Urinary bladder (tissue), 4 donors: ENCODE measurements around the gene ARL6. TPM values are rescaled to one million over a fixed set of nuclear protein-coding genes. Genes with fewer than 3 reads are reported as not detected.
A peak's percentile ranks its signal among the peaks of the same experiment; 100 is the strongest.

ENCODE experiments used
- DNase-seq: peaks from one replicate; pipeline ENCODE4 v3.0.0-alpha.2; 2015; ENCODE audit errors: extremely low spot score
- H3K27ac ChIP-seq: one replicate; pipeline ENCODE4 v1.5.1; 2013; ENCODE audit warnings: low read depth, mild to moderate bottlenecking, moderate library complexity
- H3K36me3 ChIP-seq: one replicate; pipeline ENCODE4 v1.6.1; 2013; ENCODE audit warnings: mild to moderate bottlenecking, moderate library complexity; ENCODE audit not compliant: insufficient read depth
- H3K4me1 ChIP-seq: one replicate; pipeline ENCODE4 v1.6.1; 2013; ENCODE audit warnings: mild to moderate bottlenecking, moderate library complexity; ENCODE audit not compliant: insufficient read depth
- H3K4me3 ChIP-seq: one replicate; pipeline ENCODE4 v1.5.1; 2013; ENCODE audit warnings: low read depth, low read length
- WGBS: extraction: QIAGEN DNeasy Blood & Tissue Kit; methylation state at CpG from one replicate; pipeline ENCODE4 v1.1.7; 2013; 5-methylcytosine and 5-hydroxymethylcytosine counted together
- polyA plus RNA-seq: library from polyadenylated mRNA; stranded (reverse); fragments of 200-250 nt; gene quantifications from one replicate; pipeline ENCODE4 v1.2.3, GENCODE V29; 2013
- total RNA-seq: library from RNA; depleted of rRNA; stranded (reverse); fragments of >200 nt; gene quantifications from one replicate; pipeline ENCODE4 v1.2.3, GENCODE V29; 2014
- donor health status: healthy with polysubstance abuse.
- donor health status: healthy.

ARL6 gene, protein sequence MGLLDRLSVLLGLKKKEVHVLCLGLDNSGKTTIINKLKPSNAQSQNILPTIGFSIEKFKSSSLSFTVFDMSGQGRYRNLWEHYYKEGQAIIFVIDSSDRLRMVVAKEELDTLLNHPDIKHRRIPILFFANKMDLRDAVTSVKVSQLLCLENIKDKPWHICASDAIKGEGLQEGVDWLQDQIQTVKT
- total RNA-seq (26.8 TPM), polyA plus RNA-seq (5.1 TPM)

DNA sequence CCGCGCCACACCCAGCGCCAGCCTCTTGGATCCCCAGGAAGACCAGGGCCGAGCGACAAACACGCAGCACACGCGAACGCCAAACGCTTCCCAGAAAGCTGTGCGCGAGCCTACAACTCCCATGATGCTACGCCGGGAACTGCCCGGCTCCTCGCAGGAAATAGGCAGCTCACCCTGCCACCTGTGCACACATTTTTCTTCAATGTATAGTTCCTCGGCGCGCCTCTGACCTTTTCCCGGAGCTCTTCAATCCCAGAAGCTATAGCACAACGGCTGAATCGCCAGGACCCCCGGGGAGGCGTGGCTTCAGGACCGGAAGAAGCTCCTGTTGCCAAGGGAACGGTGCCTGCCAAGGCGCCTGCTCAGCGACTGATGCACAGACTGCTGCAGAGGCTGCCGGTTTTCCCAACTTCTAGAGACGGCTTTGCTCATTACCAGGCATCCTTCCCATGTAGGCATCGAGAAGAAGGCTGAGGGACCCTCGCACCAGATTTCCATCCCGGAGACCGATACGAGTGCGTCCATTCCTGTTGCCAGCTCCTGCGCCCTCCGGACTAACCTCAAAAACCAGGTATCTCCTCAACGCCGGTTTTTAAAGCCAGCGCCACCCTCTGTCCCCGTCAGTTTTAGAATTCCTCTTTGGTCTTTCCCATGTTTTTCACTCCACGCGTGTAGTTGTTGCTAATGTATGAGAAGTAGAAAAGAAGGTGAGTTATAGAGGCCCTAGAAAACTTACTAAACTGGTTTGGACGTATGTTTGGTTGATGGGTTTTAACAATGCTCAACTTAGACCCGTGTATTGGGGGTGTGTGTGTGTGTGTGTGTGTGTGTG lies at the start of gene ARL6:
Gene ARL6 (plus strand): TSS at position 352 of the 832 bp plus-strand sequence. CDS start 3,350 bp downstream, outside the sequence.
- DNase-seq: peak; percentile 77
- Histone ChIP-seq H3K36me3 (no peaks in the 10 kb centered on the region), H3K27ac (peak within 1 kb of the TSS; percentile 71), H3K4me3 (peak within 1 kb of the TSS; percentile 83), H3K4me1 (no peaks in the 10 kb centered on the region)
- under 1% methylated on average over 46 of the region's 46 CpGs for WGBS

DNA sequence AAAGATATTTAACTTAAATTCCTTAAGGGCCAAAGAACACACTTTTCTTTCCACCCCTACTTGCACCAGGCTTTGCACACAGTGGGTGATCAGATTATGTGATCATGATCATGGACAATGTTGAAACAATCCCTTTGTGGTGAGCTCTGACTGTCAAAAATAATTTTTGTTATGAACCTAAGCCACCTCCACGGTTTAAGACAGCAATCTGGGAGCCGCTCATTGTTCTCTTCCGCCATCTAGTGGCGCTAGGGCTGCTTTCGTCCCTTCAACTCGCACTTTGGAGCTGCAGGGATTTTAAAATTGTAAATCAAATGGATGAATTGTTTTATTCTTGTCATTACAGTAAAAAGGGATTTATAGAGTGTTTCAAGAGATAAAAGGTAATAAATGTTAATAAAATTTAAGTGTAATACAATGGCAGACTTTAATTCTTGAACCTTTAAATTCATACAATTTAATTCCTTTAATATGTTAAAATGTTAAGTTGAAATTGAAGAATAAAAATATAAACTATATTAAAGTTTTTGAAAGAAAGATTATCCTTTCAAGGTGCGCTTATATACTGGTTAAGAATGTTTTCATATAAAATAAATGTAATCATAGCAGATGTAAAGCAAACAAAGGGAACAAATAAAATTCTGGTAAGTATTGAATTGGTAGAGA lies 45.3 kb upstream of the ARL6 start:
- Histone ChIP-seq H3K4me3 (no peak overlapping the region), H3K36me3 (no peaks in the 10 kb centered on the region), H3K27ac (no peak overlapping the region), H3K4me1 (no peaks in the 10 kb centered on the region)
- DNase-seq: peak; percentile 60
- WGBS: 4% methylated on average over 7 of the region's 7 CpGs

DNA sequence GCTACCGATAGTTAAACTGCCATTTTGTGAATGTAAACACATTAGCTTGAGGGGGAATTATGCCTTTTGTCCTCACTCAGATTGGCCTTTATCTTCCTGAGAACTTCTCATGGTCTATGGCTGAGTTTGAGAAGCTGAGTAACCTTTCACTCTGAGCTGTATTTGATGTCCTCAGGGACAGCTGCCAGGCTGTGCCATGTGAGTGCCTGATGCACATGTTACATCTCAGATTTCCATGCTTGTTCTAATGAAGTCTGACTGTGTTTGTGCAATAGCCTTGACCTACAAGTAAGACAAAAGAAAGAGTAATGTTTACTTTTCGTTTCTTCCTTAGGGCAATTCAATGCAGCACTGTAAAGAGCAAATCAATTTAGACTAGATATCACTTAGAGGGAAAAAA lies 44.1 kb upstream of the ARL6 start:
- WGBS: 66% methylated on average over 2 of the region's 2 CpGs
- Histone ChIP-seq H3K4me3 (no peak overlapping the region), H3K27ac (no peak overlapping the region), H3K4me1 (no peaks in the 10 kb centered on the region), H3K36me3 (no peaks in the 10 kb centered on the region)
- no peak for DNase-seq

DNA sequence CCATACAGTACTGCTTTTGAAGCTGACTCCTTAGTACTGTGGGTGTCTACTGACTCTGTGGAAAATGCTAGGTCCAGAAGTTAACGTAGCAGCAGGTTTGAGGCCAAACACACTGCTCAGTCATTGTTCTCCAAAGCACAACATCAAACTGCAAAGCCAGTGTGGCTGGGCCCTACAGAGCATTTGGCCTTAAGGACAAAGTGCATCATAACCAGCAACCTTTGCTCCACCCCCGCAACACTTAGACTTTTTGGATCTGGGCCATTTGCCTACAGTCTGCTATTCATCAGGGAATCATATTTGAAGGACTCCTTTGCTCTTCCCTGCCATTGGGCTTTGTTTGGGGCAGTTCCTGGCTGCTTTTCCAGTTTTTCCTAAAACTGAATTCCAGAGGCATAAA lies 43.1 kb upstream of the ARL6 start:
- H3K4me3 ChIP-seq: no peak overlapping the region
- 83% methylated on average over 2 of the region's 2 CpGs for WGBS
- no peak for DNase-seq

DNA sequence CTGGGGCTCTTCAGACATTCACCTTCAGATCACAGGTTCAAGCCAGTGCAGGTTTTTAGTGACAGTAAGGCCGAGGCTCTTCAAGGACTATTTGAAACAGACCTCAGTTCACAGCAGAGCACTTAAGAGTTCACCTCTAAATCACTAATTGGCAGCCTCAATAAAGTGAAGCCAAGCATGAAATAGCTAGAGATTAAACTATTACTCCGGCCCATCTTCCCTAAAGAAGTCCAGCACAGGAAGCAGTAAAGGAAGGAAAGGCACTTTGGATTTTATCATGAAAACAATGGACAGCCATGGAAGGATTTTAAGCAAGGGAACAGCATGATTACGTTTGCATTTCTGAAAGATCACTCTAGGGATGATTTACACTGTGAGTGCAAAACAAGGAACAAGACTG lies 27.6 kb upstream of the ARL6 start:
- no peaks in the 10 kb centered on the region for H3K4me1 ChIP-seq
- 40% methylated on average over 3 of the region's 3 CpGs for WGBS
- H3K27ac ChIP-seq: no peak overlapping the region
- H3K36me3 ChIP-seq: no peaks in the 10 kb centered on the region
- H3K4me3 ChIP-seq: no peak overlapping the region
- no peak for DNase-seq

More for the DNA sequence above, 43.1 kb upstream of the ARL6 start:
- Histone ChIP-seq H3K27ac (no peak overlapping the region), H3K4me1 (no peaks in the 10 kb centered on the region), H3K36me3 (no peaks in the 10 kb centered on the region)

DNA sequence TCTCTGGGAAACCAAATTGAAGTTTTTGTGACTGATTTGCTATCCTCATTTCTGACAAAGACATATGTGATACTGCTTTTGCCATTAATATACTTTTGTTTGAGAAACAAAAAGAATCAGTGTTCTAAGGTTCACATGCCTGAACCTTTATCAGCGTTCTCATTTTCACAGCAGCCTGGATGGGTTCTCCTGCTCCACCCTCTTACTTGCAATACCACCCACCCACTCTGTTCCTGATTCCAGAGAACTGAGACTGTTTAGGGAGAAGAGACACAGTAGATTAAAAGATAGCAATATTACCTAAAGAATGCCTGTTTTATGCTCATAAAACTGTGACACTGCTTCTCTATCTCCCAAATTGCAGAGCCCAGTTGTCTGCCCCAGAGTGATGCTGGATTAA lies 25.8 kb upstream of the ARL6 start:
- no peak for DNase-seq
- Histone ChIP-seq H3K36me3 (no peaks in the 10 kb centered on the region), H3K27ac (no peak overlapping the region), H3K4me1 (no peaks in the 10 kb centered on the region), H3K4me3 (no peak overlapping the region)
- 38% methylated on average over 1 of the region's 1 CpG for WGBS

DNA sequence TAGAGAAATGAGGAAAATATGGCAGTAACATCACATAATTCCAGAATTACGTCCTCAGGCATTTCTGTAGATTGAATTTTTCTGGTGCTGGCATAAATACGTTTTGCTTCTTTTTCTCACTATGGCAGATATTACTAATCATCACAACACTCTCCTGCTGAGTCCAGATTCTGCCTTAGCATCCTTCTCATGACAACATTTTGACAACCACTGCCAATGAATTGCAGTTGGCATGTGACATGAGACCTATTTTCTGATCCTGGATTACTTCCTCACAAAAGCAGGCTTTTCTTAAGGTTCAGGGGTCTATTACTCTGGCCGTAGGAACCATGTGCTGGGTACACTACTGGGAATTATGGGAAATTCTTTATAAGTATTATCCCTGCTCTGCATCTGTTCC lies 22.5 kb upstream of the ARL6 start:
- H3K36me3 ChIP-seq: no peaks in the 10 kb centered on the region
- H3K27ac ChIP-seq: no peak overlapping the region
- WGBS: 88% methylated on average over 3 of the region's 3 CpGs
- no peak for DNase-seq
- H3K4me3 ChIP-seq: no peak overlapping the region
- H3K4me1 ChIP-seq: no peaks in the 10 kb centered on the region

DNA sequence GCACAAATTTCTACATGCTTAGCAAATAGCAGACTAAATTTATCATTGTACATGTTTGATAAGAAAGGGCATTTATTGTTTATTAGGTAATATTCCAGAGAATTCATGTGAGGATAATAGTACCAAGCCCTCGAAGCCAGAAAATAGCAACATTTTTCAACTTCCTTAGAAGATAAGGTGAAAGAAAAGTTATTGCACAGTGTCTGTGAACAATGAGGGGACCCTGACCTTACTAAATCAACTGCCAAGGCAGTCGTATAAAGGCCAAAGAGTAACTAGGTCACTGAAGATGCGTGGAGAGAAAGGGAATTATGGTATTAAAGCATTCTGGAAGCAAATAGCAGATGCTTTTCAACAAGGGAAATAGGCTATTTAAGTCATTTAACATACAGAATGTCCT lies 20.3 kb upstream of the ARL6 start:
- H3K36me3 ChIP-seq: no peaks in the 10 kb centered on the region
- no peak for DNase-seq
- H3K4me3 ChIP-seq: no peak overlapping the region
- H3K4me1 ChIP-seq: no peaks in the 10 kb centered on the region
- no peak overlapping the region for H3K27ac ChIP-seq
- 46% methylated on average over 3 of the region's 3 CpGs for WGBS

DNA sequence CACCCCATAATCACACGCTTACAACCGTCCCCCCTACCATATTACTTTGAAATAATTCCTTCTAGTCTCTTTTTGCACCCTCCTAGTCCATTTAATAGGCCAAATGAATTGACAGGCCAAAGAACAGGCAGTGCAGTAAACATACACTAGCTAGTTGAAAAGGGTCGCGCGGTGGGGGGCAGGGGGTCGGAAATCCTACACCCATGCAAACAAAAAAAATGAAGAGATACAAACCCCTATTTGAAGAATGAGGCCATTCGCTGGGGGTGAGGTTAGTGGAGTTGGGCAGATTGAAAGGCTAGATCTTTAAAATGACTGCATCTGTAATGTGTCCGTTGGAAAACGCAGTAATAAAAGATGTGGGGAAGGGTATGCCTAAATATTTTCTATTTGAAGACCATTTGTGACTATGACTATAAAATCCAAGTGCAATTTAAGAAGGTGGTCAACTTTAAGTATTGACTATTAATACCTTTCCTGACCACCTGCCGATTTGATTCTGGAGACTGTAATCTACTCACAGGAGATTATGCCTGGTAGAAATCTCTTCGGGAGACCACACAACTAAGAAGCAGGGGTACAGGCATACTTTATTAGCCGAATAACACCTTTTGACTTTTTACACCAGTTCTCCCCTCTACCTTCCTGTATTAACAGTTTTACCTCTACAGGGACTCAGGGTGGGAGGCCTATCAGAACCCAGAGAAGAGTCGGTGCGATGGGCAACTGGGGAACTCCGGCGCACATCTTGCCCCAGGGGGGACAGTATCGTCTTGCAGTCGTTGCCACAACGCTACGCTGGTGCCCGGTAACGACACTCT lies 762 bp upstream of the ARL6 start:
- Histone ChIP-seq H3K36me3 (no peaks in the 10 kb centered on the region), H3K4me3 (peak overlapping the region; percentile 83), H3K27ac (peak overlapping the region; percentile 71), H3K4me1 (no peaks in the 10 kb centered on the region)
- WGBS: 16% methylated on average over 22 of the region's 22 CpGs
- peak; percentile 39 for DNase-seq

DNA sequence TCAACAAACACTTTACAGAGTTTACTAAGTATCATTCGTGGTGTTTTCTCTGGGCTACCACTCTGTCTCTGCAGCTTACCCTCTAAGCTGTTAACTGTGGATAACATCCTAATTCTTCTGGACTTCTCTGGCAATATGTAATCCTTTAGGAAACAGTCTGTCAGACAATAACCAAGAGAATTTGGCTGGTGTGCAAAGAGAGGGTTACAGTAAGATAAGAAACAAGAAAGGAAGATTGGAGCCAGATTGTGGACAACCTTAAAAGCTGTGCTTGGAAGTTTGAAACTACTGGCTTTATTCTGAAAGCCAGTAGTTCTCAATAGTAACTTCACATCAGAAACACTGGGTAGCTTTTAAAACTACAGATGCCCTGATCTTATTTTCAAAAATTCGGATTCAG lies 778 bp downstream of the ARL6 start:
- no peaks in the 10 kb centered on the region for H3K4me1 ChIP-seq
- no peaks in the 10 kb centered on the region for H3K36me3 ChIP-seq
- H3K27ac ChIP-seq: no peak overlapping the region
- peak overlapping the region; percentile 5 for H3K4me3 ChIP-seq
- DNase-seq: no peak
- 14% methylated on average over 2 of the region's 2 CpGs for WGBS

DNA sequence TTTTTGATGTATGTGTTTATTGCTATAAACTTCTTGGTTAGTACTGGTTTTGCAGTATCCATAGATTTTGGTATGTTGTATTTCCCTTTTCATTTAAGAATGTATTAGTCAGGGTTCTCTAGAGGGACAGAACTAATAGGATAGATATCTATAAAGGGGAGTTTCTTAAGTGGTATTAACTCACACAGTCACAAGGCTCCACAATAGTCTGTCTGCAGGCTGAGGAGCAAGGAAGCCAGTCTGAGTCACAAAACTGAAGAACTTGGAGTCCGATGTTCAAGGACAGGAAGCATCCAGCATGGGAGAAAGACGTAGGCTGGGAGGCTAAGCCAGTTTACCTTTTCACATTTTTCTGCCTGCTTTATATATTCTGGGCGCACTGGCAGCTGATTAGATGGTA lies 8.4 kb downstream of the ARL6 start:
- WGBS: 95% methylated on average over 3 of the region's 3 CpGs
- Histone ChIP-seq H3K36me3 (no peaks in the 10 kb centered on the region), H3K4me3 (no peak overlapping the region), H3K27ac (no peak overlapping the region), H3K4me1 (no peaks in the 10 kb centered on the region)
- DNase-seq: no peak

DNA sequence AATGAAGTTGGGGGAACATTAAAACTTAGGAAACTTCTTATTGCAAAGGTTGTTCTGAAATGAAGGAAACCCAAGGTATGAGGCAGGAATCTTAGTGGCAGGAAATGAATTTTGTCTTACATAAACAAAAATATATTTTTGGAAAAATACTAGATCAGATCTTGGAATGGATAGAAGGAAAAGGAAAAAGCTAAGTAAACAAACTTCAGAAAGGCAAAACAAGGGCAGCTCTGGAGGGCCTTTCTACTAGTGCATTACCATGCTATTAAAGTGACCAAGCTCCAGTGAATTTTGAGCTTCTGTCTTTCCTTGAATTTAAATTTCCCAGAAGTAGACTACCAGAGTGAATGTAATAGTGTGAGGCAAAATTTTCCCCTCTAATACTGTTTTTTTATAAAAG lies 13.6 kb downstream of the ARL6 start:
- DNase-seq: no peak
- Histone ChIP-seq H3K4me1 (peaks cover 1% of the 10 kb centered on the region), H3K27ac (no peak overlapping the region), H3K36me3 (peaks cover 2% of the 10 kb centered on the region), H3K4me3 (no peak overlapping the region)

DNA sequence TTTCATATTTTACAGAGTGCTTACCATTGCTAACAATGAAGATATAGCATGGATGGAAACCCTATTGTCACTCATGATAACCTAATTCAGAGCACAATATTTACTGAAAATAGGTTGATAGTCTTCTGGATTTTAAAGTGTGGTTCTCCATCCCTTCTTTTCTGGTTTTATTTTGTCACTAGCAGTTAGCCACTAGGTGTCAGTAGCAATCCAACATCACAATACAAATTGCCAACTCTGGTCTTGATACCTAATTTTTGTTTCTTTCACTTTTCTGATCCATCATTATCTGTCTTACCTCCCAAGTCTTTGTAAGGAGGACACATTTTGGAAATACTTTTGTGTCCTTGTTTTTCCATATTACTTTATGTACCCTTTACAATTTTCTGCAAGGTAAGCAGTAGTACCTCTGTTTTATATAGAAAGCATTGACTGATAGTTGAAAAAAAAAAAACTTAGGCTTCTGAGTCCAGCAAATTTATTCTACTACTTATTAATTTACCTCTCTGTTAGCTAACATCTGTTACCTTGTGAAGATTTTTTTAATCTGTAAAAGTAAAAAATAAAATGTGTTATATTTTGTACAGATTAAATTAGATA lies 29.0 kb downstream of the ARL6 start:
- no peak overlapping the region for H3K27ac ChIP-seq
- no peaks in the 10 kb centered on the region for H3K4me1 ChIP-seq
- no peaks in the 10 kb centered on the region for H3K36me3 ChIP-seq
- H3K4me3 ChIP-seq: no peak overlapping the region
- peak; percentile 4 for DNase-seq
